GM12892 (cell line): Measurements from ENCODE around the gene ADAT2.

Source experiments
- POLR2A ChIP-seq: IDR thresholded peaks from 2 replicates; pipeline ENCODE4 v1.6.1; 2011; ENCODE audit warnings: low read depth, low read length, control low read depth
- POLR2AphosphoS5 ChIP-seq: IDR thresholded peaks from 2 replicates; pipeline ENCODE4 v1.6.1; 2011; ENCODE audit warnings: low read depth, low read length, control low read depth

DNA sequence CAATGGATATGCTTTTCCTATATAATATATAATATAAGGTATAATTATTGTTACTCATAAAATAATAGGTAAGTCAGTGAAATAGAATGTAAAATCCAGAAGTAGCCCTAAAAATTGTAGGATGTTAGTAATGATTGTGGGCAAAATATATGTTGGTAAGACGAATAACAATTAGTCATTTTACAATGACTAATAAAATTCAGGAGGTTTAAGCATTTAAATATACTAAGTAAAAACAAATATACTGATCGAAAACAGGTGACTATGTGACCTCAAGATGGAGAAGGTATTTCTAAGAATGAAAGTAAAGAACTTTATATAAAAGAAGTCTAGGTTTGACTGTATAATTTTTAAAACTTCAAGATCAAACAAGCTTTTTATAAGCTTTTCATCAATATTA lies 32.1 kb upstream of the ADAT2 start:
- TF ChIP-seq POLR2A = no peak
- no peak for TF ChIP-seq POLR2AphosphoS5
